ENCODE data around the gene KIF3B. TPM values are rescaled to one million over a fixed set of nuclear protein-coding genes. Genes with fewer than 3 reads are reported as not detected.

The KIF3B gene
- polyA plus RNA-seq, 1 donor = 47.9 TPM

DNA sequence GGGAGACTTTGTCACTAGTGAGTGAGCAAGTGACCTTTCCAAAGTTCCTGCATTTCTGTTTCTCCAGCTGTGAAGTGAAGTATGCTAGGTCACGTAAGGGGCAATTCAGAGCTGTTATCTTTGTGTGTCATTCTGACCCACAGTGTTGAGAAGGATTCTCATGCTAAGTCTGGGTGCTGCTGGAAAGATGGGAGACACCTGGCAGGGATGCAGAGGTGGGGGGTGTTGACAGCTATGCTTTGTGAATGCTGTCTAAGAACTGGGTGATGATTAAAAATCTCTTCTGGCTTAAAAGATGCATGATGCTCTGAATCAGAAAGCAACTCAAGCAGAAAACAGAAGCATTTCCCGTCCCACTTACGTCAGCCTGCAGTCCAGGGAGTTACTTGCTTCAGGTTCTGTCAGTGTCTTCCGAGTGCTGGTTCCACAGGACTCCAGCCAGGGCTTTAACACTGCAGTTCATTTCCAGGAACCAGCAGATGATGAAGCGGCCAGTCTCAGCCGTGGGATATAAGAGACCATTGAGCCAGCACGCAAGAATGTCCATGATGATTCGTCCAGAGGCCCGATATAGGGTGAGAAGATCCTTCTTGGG, 49.7 kb downstream of the KIF3B start:
- DNase-seq = peak in 1 of 2 donors; percentile 32
- no peak overlapping the region for H3K4me3 ChIP-seq (ENCODE audit: low read length)
- no peaks in the 10 kb centered on the region for H3K9me3 ChIP-seq (ENCODE audit: control insufficient read depth, low read depth, low read length)
- H3K27ac ChIP-seq (ENCODE audit: low read length) = peak overlapping the region; percentile 81
- WGBS (ENCODE audit: insufficient coverage, low lambda C conversion rate) = no CpG with 5 or more reads among the region's 9 CpGs
- H3K36me3 ChIP-seq (ENCODE audit: control insufficient read depth, insufficient read depth, low read length) = peaks cover 40% of the 10 kb centered on the region
- no peaks in the 10 kb centered on the region for H3K27me3 ChIP-seq (ENCODE audit: control insufficient read depth, insufficient read depth, low read length)
- H3K4me1 ChIP-seq (ENCODE audit: control insufficient read depth, insufficient read depth, low read length) = peaks cover 23% of the 10 kb centered on the region

DNA sequence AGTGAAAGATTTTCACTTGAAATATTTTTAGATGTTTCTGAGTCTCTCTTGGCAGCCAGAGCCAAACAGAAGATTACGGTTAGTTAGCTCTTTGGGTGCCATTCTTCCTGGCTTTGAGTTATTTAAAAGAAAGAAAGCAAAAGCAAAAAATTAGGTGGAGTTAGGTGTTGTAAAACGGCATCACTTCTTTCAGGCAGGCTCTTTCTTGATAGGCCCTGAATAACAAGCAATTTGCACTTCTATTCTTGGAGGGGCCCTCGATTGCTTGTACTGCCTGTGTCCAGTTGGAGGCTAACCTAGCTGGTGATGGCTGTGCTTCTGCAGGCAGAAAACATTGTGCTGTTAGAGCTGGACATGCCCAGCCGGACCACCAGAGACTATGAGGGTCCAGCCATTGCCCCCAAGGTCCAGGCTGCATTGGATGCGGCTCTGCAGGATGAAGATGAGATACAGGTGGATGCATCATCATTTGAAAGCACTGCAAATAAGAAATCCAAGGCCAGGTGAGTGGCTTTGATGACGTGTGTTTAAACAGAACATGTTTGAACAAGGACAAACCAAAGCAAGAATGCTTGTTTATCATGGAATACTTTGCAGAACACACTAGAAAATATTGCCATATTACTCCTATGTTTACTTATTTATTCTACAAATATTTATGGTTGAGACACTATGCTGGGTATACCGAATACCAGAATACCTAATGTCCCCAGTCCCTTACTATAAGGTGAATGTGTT, 52.5 kb downstream of the KIF3B start:
- no peak for DNase-seq
- Histone ChIP-seq H3K36me3 (ENCODE audit: control insufficient read depth, insufficient read depth, low read length) (peaks cover 61% of the 10 kb centered on the region), H3K4me3 (ENCODE audit: low read length) (no peak overlapping the region), H3K27ac (ENCODE audit: low read length) (no peak overlapping the region), H3K9me3 (ENCODE audit: control insufficient read depth, low read depth, low read length) (no peaks in the 10 kb centered on the region), H3K27me3 (ENCODE audit: control insufficient read depth, insufficient read depth, low read length) (no peaks in the 10 kb centered on the region), H3K4me1 (ENCODE audit: control insufficient read depth, insufficient read depth, low read length) (peaks cover 21% of the 10 kb centered on the region)
- 81% methylated on average over 3 of the region's 7 CpGs for WGBS (ENCODE audit: insufficient coverage, low lambda C conversion rate)

DNA sequence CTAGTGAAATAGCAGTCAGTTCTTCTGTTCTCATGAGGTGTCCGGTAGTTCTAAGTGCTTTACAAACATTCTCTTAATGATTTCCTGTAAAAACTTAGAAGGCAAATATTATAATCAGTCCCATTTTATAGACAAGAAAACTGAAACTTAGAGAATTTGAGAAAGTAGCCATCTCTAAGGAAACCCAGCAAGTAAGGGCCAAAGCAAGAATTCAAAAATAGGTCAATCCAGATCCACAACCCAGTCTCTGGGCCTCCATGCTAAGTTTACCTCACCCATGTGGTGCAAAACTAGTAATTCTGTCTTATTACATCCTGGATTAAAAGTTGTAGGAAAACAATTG, 53.1 kb downstream of the KIF3B start:
- no peaks in the 10 kb centered on the region for H3K27me3 ChIP-seq (ENCODE audit: control insufficient read depth, insufficient read depth, low read length)
- WGBS (ENCODE audit: insufficient coverage, low lambda C conversion rate) = no CpG with 5 or more reads among the region's 1 CpG
- H3K36me3 ChIP-seq (ENCODE audit: control insufficient read depth, insufficient read depth, low read length) = peaks cover 66% of the 10 kb centered on the region
- H3K27ac ChIP-seq (ENCODE audit: low read length) = no peak overlapping the region
- DNase-seq = no peak
- H3K9me3 ChIP-seq (ENCODE audit: control insufficient read depth, low read depth, low read length) = no peaks in the 10 kb centered on the region
- H3K4me1 ChIP-seq (ENCODE audit: control insufficient read depth, insufficient read depth, low read length) = peaks cover 16% of the 10 kb centered on the region
- H3K4me3 ChIP-seq (ENCODE audit: low read length) = no peak overlapping the region

DNA sequence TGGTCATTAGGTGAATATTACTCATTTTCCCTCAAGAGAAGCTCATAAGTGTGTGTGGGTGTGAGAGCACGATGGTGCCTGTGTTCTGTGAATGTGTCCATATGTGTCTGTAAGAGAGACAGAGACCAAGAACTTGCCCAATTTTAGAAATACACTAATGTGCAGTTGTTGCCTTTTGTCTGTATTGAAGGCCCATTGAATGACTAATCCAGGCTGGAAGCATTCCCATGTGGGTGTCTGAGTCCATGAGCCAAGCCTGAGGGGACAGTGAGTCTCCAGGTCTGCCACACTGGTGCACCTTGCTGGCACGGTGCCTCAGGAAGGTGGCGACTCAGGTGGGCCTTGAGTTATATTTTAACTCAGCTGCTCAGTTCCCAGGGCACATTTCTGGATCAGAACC, 55.2 kb downstream of the KIF3B start:
- peaks cover under 1% of the 10 kb centered on the region for H3K4me1 ChIP-seq (ENCODE audit: control insufficient read depth, insufficient read depth, low read length)
- no peaks in the 10 kb centered on the region for H3K27me3 ChIP-seq (ENCODE audit: control insufficient read depth, insufficient read depth, low read length)
- H3K4me3 ChIP-seq (ENCODE audit: low read length) = no peak overlapping the region
- H3K36me3 ChIP-seq (ENCODE audit: control insufficient read depth, insufficient read depth, low read length) = peaks cover 59% of the 10 kb centered on the region
- H3K9me3 ChIP-seq (ENCODE audit: control insufficient read depth, low read depth, low read length) = no peaks in the 10 kb centered on the region
- DNase-seq = no peak
- H3K27ac ChIP-seq (ENCODE audit: low read length) = no peak overlapping the region
- WGBS (ENCODE audit: insufficient coverage, low lambda C conversion rate) = no CpG with 5 or more reads among the region's 3 CpGs

DNA sequence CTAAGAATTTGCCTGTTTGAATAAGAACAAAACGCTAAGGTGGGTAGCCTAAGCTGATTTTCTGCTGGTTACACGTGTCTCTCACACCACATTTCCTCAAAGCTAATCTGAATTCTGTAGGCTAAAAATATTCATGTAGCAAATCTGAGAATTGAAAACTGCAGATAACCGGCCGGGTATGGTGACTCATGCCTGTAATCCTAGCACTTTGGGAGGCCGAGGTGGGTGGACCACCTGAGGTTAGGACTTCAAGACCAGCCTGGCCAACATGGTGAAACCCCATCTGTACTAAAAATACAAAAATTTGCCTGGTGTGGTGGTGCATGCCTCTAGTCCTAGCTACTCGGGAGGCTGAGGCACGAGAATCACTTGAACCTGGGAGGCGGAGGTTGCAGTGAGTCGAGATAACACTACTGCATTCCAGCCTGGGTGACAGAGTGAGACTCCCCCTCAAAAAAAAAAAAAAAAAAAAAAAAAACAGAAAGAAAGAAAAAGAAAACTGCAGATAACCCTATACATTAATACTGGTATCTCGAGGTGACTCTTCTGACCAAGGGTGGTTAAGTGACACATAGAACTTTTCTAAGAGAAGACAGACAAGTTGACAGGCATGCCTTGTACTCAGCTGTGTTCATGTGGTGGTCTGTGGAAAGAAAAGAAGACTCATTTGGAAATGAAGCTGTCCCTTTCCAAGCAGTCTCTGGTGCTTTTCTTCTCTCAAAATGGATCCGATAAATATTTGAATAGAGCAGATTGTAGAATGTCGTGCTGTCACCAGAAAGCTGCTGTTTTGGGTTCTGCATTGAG, 55.9 kb downstream of the KIF3B start:
- H3K27ac ChIP-seq (ENCODE audit: low read length) = no peak overlapping the region
- H3K4me1 ChIP-seq (ENCODE audit: control insufficient read depth, insufficient read depth, low read length) = no peaks in the 10 kb centered on the region
- DNase-seq = no peak
- H3K9me3 ChIP-seq (ENCODE audit: control insufficient read depth, low read depth, low read length) = no peaks in the 10 kb centered on the region
- 100% methylated on average over 1 of the region's 12 CpGs for WGBS (ENCODE audit: insufficient coverage, low lambda C conversion rate)
- peaks cover 57% of the 10 kb centered on the region for H3K36me3 ChIP-seq (ENCODE audit: control insufficient read depth, insufficient read depth, low read length)
- no peak overlapping the region for H3K4me3 ChIP-seq (ENCODE audit: low read length)
- no peaks in the 10 kb centered on the region for H3K27me3 ChIP-seq (ENCODE audit: control insufficient read depth, insufficient read depth, low read length)

DNA sequence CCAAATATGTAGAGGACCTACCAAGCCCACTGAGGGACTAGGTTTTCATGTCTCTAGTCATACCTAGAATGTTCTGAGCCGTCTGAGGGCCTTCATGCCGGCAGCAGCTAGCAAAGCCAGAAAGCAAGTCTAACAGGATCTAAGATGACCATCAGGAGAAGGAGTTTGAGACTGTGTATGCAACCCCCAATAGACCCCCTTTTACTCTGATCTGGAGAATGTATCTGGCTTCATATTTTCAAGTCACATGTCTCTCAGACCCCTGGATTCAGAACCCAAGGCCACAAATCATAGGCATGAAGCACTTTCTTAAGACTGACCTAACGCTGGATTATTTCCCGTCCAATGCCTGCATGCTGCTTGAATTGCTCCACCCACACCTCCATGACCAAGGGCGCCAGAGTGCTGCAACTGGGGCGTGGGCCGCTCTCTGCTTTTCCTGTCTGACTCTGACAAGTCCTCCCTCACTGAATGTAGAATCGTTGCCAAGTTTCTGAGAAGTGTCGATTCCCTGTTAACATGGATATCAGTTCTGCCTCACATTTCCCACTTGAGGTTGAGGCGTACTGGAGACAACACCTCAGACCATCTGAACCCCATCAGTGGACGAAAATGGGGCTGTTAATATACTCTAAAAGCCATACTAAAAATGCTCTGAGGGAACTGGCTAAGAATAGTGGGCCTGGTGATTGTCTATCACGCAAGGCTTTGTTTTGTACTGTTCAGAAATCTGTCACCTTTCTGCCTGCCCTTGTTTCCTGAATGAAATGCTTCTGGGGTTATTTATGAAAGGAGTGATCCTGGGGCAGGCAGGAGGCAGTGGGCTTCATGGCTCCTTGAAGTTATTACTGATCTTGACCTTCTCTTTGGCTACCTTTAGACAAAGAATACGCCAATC, 56.8 kb downstream of the KIF3B start:
- no peak overlapping the region for H3K27ac ChIP-seq (ENCODE audit: low read length)
- DNase-seq = no peak
- peaks cover 61% of the 10 kb centered on the region for H3K36me3 ChIP-seq (ENCODE audit: control insufficient read depth, insufficient read depth, low read length)
- WGBS (ENCODE audit: insufficient coverage, low lambda C conversion rate) = 80% methylated on average over 1 of the region's 13 CpGs
- no peaks in the 10 kb centered on the region for H3K9me3 ChIP-seq (ENCODE audit: control insufficient read depth, low read depth, low read length)
- H3K4me3 ChIP-seq (ENCODE audit: low read length) = no peak overlapping the region
- H3K27me3 ChIP-seq (ENCODE audit: control insufficient read depth, insufficient read depth, low read length) = no peaks in the 10 kb centered on the region
- no peaks in the 10 kb centered on the region for H3K4me1 ChIP-seq (ENCODE audit: control insufficient read depth, insufficient read depth, low read length)

DNA sequence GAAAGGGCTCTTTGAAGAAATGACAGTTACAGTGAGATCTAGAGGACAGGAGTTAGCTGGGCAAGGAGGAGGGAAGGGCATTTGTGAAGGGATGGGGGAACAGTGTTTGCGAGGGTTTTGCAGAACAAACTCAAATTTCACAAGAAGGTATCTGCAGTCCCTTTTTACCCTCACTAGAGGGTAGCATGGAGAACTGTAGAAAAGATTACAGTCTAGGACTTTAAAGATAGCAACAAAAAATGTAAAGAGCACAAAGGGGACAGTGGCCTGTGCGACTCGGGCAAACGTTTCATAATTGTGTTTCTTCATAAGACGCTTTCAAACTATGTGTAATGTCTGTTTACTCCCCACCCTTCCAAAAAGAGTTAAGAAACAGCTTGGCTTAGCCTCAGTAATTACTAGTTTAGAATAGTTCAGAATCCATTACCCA, 59.5 kb downstream of the KIF3B start:
- Histone ChIP-seq H3K27me3 (ENCODE audit: control insufficient read depth, insufficient read depth, low read length) (no peaks in the 10 kb centered on the region), H3K4me1 (ENCODE audit: control insufficient read depth, insufficient read depth, low read length) (no peaks in the 10 kb centered on the region), H3K36me3 (ENCODE audit: control insufficient read depth, insufficient read depth, low read length) (peaks cover 35% of the 10 kb centered on the region), H3K27ac (ENCODE audit: low read length) (no peak overlapping the region), H3K4me3 (ENCODE audit: low read length) (no peak overlapping the region), H3K9me3 (ENCODE audit: control insufficient read depth, low read depth, low read length) (no peaks in the 10 kb centered on the region)
- WGBS (ENCODE audit: insufficient coverage, low lambda C conversion rate) = 20% methylated on average over 1 of the region's 5 CpGs
- DNase-seq = peak in 1 of 2 donors; percentile 39

DNA sequence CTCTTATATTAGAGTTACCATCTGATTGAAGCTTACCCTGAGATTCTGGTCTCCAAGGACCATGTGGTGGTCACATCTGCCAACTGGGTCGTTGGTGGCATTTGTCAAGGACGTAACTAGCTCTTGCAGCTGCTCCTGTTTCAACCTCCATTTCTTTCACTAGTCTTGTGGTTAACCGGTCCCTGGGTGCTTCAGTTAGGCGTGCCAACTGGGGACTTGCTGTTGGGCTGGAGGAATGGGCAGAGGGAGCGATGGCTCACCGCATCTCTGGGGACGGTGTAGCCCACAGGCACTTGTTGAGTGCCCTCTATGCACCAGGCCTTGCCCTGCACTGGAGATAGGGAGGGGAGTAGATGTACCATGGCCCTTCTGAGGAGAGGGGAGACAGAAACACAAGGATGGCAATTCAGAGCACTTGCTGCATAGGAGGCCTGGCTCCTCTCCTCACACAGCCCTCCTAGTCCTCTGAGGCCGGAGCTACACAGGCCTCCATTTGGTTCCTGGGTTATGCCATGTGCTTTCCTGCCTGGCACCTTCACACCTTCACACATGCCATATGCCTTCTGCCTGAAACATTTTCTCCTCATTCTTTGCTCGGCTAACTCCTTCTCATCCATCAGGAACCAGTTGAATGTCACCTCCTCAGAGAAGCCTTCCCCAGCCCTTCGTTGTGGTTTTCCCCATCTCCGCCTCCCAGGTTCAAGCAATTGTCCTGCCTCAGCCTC, 60.6 kb downstream of the KIF3B start:
- H3K4me3 ChIP-seq (ENCODE audit: low read length) = no peak overlapping the region
- H3K27me3 ChIP-seq (ENCODE audit: control insufficient read depth, insufficient read depth, low read length) = no peaks in the 10 kb centered on the region
- no CpG with 5 or more reads among the region's 11 CpGs for WGBS (ENCODE audit: insufficient coverage, low lambda C conversion rate)
- H3K4me1 ChIP-seq (ENCODE audit: control insufficient read depth, insufficient read depth, low read length) = no peaks in the 10 kb centered on the region
- DNase-seq = no peak
- peaks cover 25% of the 10 kb centered on the region for H3K36me3 ChIP-seq (ENCODE audit: control insufficient read depth, insufficient read depth, low read length)
- no peak overlapping the region for H3K27ac ChIP-seq (ENCODE audit: low read length)
- no peaks in the 10 kb centered on the region for H3K9me3 ChIP-seq (ENCODE audit: control insufficient read depth, low read depth, low read length)

DNA sequence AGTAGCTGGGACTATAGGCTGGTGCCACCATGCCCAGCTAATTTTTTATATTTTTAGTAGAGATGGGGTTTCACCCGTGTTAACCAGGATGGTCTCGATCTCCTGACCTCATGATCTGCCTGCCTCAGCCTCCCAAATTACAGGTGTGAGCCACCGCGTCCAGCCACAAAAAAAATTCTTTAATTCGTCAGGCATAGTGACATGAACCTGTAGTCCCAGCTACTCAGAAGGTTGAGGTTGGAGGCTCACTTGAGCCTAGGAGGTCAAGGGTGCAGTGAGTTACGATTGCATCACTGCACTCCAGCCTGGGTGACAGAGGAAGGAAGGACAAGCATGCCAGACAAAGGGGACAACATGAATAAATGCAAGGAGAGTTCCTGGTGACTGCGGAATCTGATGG, 61.2 kb downstream of the KIF3B start:
- Histone ChIP-seq H3K4me3 (ENCODE audit: low read length) (no peak overlapping the region), H3K4me1 (ENCODE audit: control insufficient read depth, insufficient read depth, low read length) (no peaks in the 10 kb centered on the region), H3K36me3 (ENCODE audit: control insufficient read depth, insufficient read depth, low read length) (peaks cover 22% of the 10 kb centered on the region), H3K27ac (ENCODE audit: low read length) (no peak overlapping the region), H3K27me3 (ENCODE audit: control insufficient read depth, insufficient read depth, low read length) (no peaks in the 10 kb centered on the region), H3K9me3 (ENCODE audit: control insufficient read depth, low read depth, low read length) (no peaks in the 10 kb centered on the region)
- WGBS (ENCODE audit: insufficient coverage, low lambda C conversion rate) = no CpG with 5 or more reads among the region's 7 CpGs
- no peak for DNase-seq
